A549 treated with CpdA at 1 μM for 4 hours (cell line): ENCODE data around the gene EYA3. TPM values are rescaled to one million over a fixed set of nuclear protein-coding genes. Genes with fewer than 3 reads are reported as not detected.

Experiments used
- total RNA-seq: library from RNA; stranded (reverse); fragments of 200-300 nt; extraction: Qiagen RNA extraction; gene quantifications from 5 replicates; pipeline ENCODE4 v1.2.3, GENCODE V29; 2022; ENCODE audit warnings: low read depth

EYA3 gene, protein sequence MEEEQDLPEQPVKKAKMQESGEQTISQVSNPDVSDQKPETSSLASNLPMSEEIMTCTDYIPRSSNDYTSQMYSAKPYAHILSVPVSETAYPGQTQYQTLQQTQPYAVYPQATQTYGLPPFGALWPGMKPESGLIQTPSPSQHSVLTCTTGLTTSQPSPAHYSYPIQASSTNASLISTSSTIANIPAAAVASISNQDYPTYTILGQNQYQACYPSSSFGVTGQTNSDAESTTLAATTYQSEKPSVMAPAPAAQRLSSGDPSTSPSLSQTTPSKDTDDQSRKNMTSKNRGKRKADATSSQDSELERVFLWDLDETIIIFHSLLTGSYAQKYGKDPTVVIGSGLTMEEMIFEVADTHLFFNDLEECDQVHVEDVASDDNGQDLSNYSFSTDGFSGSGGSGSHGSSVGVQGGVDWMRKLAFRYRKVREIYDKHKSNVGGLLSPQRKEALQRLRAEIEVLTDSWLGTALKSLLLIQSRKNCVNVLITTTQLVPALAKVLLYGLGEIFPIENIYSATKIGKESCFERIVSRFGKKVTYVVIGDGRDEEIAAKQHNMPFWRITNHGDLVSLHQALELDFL
- total RNA-seq = 5.9 to 7.1 TPM (median 6.6 TPM) in 5 replicates

DNA sequence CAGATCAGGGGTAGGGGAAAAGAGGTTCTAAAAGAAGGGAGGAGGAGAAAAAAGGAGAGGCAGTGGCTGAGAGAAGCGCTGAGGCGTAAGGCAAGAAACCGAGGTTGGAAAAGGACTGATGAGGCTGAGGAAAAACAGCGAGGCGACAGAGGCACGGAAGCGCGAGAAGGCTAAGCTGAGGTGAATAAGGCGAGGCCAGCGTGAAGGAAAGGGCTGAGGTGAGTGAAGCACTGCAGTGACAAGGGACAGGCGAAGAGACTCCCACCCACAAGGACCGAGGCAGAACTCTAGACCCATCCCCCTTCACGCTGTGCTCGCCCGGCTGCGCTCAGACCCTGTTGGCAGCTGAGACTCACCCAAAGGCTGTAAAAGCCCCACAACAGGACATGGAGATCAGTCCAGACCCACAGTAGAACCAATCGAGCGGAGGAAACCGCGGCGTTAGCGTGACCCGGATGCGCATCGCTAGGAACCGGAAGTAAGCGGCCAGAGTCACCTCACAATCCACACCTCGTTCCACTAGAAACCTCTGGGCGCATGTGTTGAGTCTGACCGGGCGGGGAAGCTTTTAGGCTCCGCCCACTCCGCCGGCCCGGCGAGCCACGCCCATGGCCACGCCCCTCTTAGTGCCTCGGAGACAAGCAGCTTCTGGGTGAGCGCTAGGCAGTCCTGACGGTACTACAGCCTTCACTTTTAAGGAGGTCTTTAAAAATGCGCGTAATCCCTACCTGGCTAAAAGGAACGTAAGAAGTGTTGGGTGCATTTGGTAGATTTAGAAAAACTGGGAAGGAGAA is at the start of gene EYA3:
TSS of gene EYA3 (minus strand) at position 443 of the 794 bp plus-strand sequence. CDS start 30,584 bp downstream, outside the sequence.

DNA sequence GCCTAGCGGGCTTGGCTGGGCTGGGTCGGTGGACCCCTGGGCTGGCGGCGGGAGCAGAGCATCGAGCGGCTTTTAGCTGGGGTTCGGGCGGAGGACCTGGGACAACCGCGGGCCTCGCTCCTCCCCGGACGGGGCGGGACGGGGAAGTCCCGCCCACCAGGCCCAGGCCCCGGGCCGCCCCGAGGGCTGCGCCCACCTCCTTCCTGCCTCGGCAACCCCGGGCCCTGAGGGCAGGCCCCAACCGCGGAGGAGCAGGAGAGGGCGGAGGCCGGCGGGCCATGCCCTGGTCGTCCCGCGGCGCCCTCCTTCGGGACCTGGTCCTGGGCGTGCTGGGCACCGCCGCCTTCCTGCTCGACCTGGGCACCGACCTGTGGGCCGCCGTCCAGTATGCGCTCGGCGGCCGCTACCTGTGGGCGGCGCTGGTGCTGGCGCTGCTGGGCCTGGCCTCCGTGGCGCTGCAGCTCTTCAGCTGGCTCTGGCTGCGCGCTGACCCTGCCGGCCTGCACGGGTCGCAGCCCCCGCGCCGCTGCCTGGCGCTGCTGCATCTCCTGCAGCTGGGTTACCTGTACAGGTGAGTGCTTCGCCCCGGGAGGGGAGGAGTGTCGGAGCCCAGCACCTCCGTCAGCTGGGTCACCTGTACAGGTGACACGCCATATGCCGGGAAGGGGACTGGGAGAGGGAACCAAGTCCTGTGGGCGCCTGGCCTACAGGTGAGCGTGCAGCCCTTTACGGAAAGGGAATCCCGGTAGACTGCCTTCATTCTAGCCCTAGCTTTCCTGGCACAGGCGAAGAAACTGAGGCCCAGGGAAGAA is 128.4 kb downstream of the EYA3 start, which contains the start of gene XKR8:
TSS of gene XKR8 (plus strand) at position 182 of the 812 bp plus-strand sequence. CDS start at position 279, 97 bp downstream.

DNA sequence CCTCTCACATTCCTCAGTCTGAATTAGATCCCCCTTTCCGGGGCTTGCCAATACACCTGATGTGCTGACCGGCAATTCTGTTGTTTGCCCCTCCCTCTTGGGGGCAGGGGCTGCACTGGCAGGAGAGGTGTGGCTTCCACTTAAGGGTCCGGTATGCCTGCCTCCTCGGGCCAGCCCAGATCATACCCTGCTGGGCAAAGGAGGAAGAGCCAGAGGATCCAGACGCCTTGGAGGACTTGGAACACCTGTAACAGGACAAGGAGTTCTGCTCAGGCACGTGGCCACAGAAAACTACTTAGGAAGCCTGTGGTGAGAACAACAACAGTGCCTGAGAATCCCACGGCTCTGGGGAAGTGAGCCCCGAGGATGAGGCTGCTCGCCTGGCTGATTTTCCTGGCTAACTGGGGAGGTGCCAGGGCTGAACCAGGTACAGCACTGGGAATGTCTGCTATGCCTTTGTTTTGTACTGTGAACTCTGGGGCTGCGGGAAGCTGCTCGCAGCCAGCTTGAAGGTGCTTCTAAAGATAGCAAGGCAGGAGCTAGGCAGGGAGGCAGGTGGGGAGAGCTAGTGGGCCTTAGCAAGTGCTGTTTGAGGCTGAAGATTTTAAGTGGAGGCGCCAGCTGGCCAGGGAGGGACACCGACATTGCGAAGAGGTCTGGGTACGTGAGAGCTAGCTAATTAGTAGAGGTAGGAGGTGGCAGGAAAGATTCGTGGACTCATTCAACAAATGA is 153.4 kb downstream of the EYA3 start, which contains the start of gene SMPDL3B:
TSS of gene SMPDL3B (plus strand) at position 183 of the 732 bp plus-strand sequence. CDS start at position 367, 184 bp downstream.

Other genes starting within 250 kb of the EYA3 start
- 0.51 to 1.8 TPM (median 0.94 TPM) in 5 replicates for gene THEMIS2, start 216.1 kb downstream of the EYA3 start, total RNA-seq
- gene RPA2, start 174.0 kb downstream of the EYA3 start, total RNA-seq = 36.5 to 43.2 TPM (median 38.9 TPM) in 5 replicates
- gene SMPDL3B, start 153.6 kb downstream of the EYA3 start, total RNA-seq = 0.71 to 1.2 TPM (median 0.99 TPM) in 5 replicates
- gene XKR8, start 128.6 kb downstream of the EYA3 start, total RNA-seq = 3.8 to 6.7 TPM (median 6.3 TPM) in 5 replicates
- 0.25 to 0.57 TPM (median 0.33 TPM) in 5 replicates for gene PTAFR, start 88.1 kb upstream of the EYA3 start, total RNA-seq
- gene DNAJC8, start 144.4 kb upstream of the EYA3 start, total RNA-seq = 69.4 to 78.2 TPM (median 77.3 TPM) in 5 replicates
- 161 to 174 TPM (median 169 TPM) in 5 replicates for gene ATP5IF1, start 147.5 kb upstream of the EYA3 start, total RNA-seq
- 7.0 to 10.2 TPM (median 7.6 TPM) in 5 replicates for gene SESN2, start 170.9 kb upstream of the EYA3 start, total RNA-seq
- 16.4 to 20.6 TPM (median 19.4 TPM) in 5 replicates for gene MED18, start 240.4 kb upstream of the EYA3 start, total RNA-seq